Measurements from ENCODE around the gene CYP27A1. TPM values are rescaled to one million over a fixed set of nuclear protein-coding genes. Genes with fewer than 3 reads are reported as not detected.
A peak's percentile ranks its signal among the peaks of the same experiment; 100 is the strongest.

The CYP27A1 gene
- total and polyA plus RNA-seq, 7 donors = 9.3 to 48.4 (median 32.0) TPM

DNA sequence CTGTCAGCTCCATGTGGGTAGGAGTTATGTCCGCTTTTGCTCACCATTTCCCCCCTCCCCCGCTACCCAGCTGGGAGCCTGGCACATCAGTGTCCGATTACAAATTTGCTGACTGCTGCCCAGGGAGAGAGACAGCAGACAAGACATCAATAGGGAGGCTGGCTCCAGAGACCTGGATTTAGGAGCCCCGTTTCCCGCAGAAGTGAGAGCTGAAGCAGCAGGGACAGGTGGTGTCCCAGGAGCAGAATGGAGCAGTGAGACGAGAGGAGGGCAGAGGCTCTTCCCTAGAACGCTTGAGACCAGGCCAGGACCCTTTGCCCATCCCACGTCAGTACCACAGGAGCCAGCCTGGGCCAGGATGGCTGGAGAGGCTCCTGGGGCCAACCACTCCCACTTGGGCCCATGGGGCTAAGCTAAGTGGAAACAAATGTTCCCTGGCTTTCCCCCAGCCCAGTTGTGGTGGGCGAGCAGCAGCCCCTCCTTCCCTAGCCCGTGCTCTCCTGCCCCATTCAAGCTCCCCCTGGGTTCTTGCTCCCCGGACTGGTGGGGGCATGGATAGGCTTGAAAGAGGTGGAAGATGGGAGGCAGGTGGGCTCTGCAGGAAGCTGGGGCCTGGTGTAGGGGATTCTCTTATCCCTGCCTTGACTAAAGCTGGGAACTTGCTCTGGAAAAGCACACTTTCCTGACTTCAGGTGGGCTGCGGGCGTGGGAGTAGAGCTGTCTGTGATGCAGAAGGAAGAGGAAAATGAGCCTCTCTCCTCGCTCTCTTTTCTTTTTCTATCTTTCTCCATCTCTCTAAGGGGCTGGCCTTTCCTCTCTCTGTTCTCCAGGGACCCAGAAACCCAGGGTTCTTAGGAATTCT, 73.6 kb downstream of the CYP27A1 start:
- no peaks in the 10 kb centered on the region for H3K9me3 ChIP-seq
- H3K4me3 ChIP-seq = no peak overlapping the region
- 49 to 60% (median 52%) methylated on average over 14 of the region's 14 CpGs for WGBS, 3 donors
- peaks cover 3% of the 10 kb centered on the region for H3K4me1 ChIP-seq
- TF ChIP-seq, protein P1, sequence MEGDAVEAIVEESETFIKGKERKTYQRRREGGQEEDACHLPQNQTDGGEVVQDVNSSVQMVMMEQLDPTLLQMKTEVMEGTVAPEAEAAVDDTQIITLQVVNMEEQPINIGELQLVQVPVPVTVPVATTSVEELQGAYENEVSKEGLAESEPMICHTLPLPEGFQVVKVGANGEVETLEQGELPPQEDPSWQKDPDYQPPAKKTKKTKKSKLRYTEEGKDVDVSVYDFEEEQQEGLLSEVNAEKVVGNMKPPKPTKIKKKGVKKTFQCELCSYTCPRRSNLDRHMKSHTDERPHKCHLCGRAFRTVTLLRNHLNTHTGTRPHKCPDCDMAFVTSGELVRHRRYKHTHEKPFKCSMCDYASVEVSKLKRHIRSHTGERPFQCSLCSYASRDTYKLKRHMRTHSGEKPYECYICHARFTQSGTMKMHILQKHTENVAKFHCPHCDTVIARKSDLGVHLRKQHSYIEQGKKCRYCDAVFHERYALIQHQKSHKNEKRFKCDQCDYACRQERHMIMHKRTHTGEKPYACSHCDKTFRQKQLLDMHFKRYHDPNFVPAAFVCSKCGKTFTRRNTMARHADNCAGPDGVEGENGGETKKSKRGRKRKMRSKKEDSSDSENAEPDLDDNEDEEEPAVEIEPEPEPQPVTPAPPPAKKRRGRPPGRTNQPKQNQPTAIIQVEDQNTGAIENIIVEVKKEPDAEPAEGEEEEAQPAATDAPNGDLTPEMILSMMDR (IDR thresholded peaks at IDR 0.05) = no peak
- peaks cover 0 to 53% (median 11%) of the 10 kb centered on the region in 3 donors for H3K27me3 ChIP-seq (ENCODE audit: insufficient read depth in 3 of 3, low read length in 2 of 3)
- ATAC-seq = no peak
- DNase-seq = peak in 1 of 2 donors; percentile 30
- intact Hi-C loops (cut with DNase I) = loop anchor here in 1 of 2 donors (2.0 to 5.0 kb wide), 2 partner anchors 39 to 127 kb away; no protein-coding TSS in a partner anchor
- no peaks in the 10 kb centered on the region for H3K36me3 ChIP-seq (ENCODE audit: insufficient read depth in 1 of 2, low read depth in 1 of 2)
- no peak overlapping the region for H3K27ac ChIP-seq

DNA sequence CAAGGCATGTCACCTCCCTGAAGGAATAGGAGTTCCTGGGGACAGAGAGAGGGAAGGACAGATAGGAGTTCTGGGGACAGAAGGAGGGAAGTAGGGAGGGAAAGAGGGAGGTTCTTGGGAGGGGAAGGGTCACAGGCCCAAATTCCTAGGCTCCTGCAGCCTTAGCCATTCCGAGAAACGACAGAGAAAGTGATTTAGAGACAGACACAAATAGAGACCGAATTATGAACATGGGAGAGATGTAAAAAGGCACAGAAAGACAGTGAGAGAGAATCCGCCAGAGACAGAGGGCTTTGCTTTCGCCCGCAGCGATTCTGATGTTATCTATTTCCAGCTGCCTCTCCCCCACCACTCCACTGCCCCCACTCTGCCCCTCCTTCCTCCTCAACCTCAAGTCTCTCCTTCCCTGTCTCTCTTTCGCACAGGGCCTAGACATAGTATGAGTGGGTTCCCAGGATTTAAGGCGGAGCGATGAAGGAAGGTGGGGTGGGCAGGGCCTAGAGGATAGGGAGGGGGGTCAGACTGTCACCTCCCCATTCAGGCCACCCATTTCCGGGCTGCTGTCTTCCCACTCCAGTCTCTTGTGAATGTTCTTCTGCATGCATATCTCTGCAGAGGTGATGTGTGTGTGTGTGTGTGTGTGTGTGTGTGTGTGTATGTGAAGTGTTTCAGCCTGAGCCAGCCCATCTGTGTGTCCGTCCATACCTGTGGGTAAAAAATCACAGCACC, 74.4 kb downstream of the CYP27A1 start:
- H3K36me3 ChIP-seq (ENCODE audit: insufficient read depth in 1 of 2, low read depth in 1 of 2) = no peaks in the 10 kb centered on the region
- no peak for ATAC-seq
- 53 to 68% (median 62%) methylated on average over 12 of the region's 12 CpGs for WGBS, 3 donors
- H3K27ac ChIP-seq = no peak overlapping the region
- intact Hi-C loops (cut with DNase I) = loop anchor here in 1 of 2 donors (2.0 to 5.0 kb wide), 2 partner anchors 38 to 126 kb away; no protein-coding TSS in a partner anchor
- no peaks in the 10 kb centered on the region for H3K9me3 ChIP-seq
- H3K27me3 ChIP-seq (ENCODE audit: insufficient read depth in 3 of 3, low read length in 2 of 3) = peaks cover 0 to 56% (median 13%) of the 10 kb centered on the region in 3 donors
- H3K4me1 ChIP-seq = peaks cover 8% of the 10 kb centered on the region
- DNase-seq = peak in 1 of 2 donors; percentile 12
- TF ChIP-seq, protein P1 (IDR thresholded peaks at IDR 0.05) = no peak
- no peak overlapping the region for H3K4me3 ChIP-seq

DNA sequence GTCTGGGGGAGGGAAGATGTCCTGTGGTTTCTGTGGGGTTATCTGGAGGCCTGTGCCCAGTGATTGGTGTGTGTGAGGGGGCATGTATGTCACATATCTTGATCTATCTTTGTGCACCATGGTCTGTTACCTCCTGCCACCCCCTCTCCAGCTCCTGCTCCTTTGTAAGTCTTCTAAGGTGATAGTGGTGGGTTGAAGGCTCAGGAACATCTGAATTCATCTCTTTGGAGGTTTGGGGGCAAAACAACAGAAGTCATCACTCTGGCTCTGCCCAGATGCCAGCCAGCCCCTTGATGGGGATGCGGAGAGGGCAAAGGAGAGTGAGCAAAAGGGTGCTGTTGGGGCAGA, 74.9 kb downstream of the CYP27A1 start:
- ATAC-seq = no peak
- intact Hi-C loops (cut with DNase I) = loop anchor here in 1 of 2 donors (2.0 to 5.0 kb wide), 2 partner anchors 38 to 125 kb away; no protein-coding TSS in a partner anchor
- no peak overlapping the region for H3K4me3 ChIP-seq
- no peak overlapping the region for H3K27ac ChIP-seq
- 77 to 92% (median 87%) methylated on average over 1 of the region's 1 CpG for WGBS, 3 donors
- peaks cover 8% of the 10 kb centered on the region for H3K4me1 ChIP-seq
- TF ChIP-seq, protein P1 (IDR thresholded peaks at IDR 0.05) = no peak
- peak in 1 of 2 donors; percentile 23 for DNase-seq
- H3K36me3 ChIP-seq (ENCODE audit: insufficient read depth in 1 of 2, low read depth in 1 of 2) = no peaks in the 10 kb centered on the region
- H3K27me3 ChIP-seq (ENCODE audit: insufficient read depth in 3 of 3, low read length in 2 of 3) = peaks cover 0 to 59% (median 15%) of the 10 kb centered on the region in 3 donors
- no peaks in the 10 kb centered on the region for H3K9me3 ChIP-seq

DNA sequence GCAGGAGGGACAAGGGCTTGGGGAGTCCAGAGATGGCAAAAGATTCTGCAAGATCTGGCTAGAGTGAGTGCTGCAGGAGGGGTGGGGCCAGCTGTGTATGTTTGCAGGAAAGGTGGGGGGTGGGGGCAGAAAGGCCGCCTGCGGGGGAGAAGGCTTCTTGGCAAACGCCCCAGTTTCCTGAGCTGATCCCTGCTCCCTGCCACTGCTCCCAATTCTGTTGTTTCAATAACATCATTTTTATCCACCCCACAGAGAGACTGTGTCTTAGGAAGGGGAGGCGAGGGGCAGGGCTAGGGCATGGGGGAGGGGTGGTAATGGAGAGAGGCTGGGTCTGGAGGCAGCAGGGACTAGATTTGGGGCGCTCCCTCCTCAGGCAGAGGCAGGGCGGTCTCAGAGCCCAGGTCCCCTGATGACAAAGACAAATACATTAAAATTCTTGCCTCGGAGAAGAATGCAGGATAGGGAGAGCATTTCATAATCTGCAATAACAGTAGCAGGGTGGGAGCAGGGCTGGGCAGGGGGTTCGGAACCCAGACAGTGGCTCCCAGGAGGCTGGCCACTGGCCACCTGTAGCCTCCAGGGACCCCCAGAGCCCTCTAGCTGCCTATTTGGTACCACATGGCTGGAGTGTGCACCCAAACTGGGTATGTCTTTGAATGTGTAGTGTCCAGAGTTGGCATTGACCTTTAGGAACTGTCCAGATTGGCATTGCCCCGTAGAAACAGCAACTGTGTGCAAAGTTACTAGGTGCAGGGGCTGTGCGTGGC, 75.6 kb downstream of the CYP27A1 start:
- no peaks in the 10 kb centered on the region for H3K9me3 ChIP-seq
- no peak overlapping the region for H3K4me3 ChIP-seq
- DNase-seq = peak in 1 of 2 donors; percentile 27
- H3K36me3 ChIP-seq (ENCODE audit: insufficient read depth in 1 of 2, low read depth in 1 of 2) = no peaks in the 10 kb centered on the region
- TF ChIP-seq, protein P1 (IDR thresholded peaks at IDR 0.05) = no peak
- H3K4me1 ChIP-seq = peaks cover 8% of the 10 kb centered on the region
- WGBS, 3 donors = 33 to 45% (median 43%) methylated on average over 10 of the region's 10 CpGs
- H3K27ac ChIP-seq = no peak overlapping the region
- intact Hi-C loops (cut with DNase I) = loop anchor here in 1 of 2 donors (2.0 to 5.0 kb wide), 2 partner anchors 37 to 125 kb away; no protein-coding TSS in a partner anchor
- ATAC-seq = no peak
- H3K27me3 ChIP-seq (ENCODE audit: insufficient read depth in 3 of 3, low read length in 2 of 3) = peaks cover 0 to 57% (median 15%) of the 10 kb centered on the region in 3 donors

All from psoas muscle (tissue), 8 donors.